Measurements from ENCODE around the gene STXBP5L. TPM values are rescaled to one million over a fixed set of nuclear protein-coding genes. Genes with fewer than 3 reads are reported as not detected.

Gene STXBP5L
- total RNA-seq, 2 donors from 2014 or later, result under 0.01 to 0.78 TPM

DNA sequence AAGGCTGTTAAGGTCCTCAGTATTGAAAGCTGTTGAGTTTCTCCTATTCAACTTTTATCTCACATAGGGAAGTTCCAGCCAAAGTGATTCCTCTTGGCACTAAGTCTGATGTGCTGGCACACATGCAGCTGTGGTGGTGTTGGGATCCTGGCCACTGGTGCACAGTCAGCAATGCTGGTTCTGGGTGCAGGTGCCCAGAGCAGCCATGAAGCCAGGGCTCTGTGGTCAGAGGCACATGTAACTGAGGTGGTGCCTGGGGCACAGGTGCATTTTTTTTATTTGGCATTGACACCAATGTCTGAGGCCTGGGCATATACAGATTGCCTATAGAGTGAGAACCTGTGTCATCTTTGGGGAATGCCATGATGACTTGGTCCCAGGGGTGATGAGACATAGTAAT is 366.4 kb downstream of the STXBP5L start:
- intact Hi-C loops (cut with DNase I), result no loop called here
- TF ChIP-seq CTCF (IDR thresholded peaks at IDR 0.05) (no peak), POLR2A (IDR thresholded peaks at IDR 0.05) (no peak)

GRCh38 chr3:121295452-121295851 is 387.4 kb downstream of the STXBP5L start:
- Histone ChIP-seq H3K4me3 (no peak overlapping the region), H3K27ac (no peak overlapping the region), H3K4me1 (no peaks in the 10 kb centered on the region), H3K36me3 (replicated peaks in 1 of 2; ENCODE audit: insufficient read depth in 1 of 2, low read depth in 2 of 2) (no peaks in the 10 kb centered on the region), H3K27me3 (no peaks in the 10 kb centered on the region), H3K9me3 (no peaks in the 10 kb centered on the region)
- DNase-seq (no peak), ATAC-seq (no peak)
- intact Hi-C loops (cut with DNase I), result no loop called here
- TF ChIP-seq CTCF (IDR thresholded peaks at IDR 0.05) (no peak), POLR2A (IDR thresholded peaks at IDR 0.05) (no peak)
- WGBS, 2 donors, result 52 to 54% methylated on average over 3 of the region's 3 CpGs

More for the DNA sequence above, 366.4 kb downstream of the STXBP5L start:
- Histone ChIP-seq H3K9me3 (no peaks in the 10 kb centered on the region), H3K27me3 (no peaks in the 10 kb centered on the region), H3K27ac (no peak overlapping the region), H3K4me1 (no peaks in the 10 kb centered on the region), H3K4me3 (no peak overlapping the region), H3K36me3 (replicated peaks in 1 of 2; ENCODE audit: insufficient read depth in 1 of 2, low read depth in 2 of 2) (no peaks in the 10 kb centered on the region)
- ATAC-seq (no peak), DNase-seq (no peak)

GRCh38 chr3:121295979-121296378 is 388.0 kb downstream of the STXBP5L start:
- Histone ChIP-seq H3K27me3 (no peaks in the 10 kb centered on the region), H3K9me3 (no peaks in the 10 kb centered on the region), H3K27ac (no peak overlapping the region), H3K36me3 (replicated peaks in 1 of 2; ENCODE audit: insufficient read depth in 1 of 2, low read depth in 2 of 2) (no peaks in the 10 kb centered on the region), H3K4me3 (no peak overlapping the region), H3K4me1 (no peaks in the 10 kb centered on the region)
- TF ChIP-seq POLR2A (IDR thresholded peaks at IDR 0.05) (no peak), CTCF (IDR thresholded peaks at IDR 0.05) (no peak)
- ATAC-seq (no peak), DNase-seq (no peak)
- intact Hi-C loops (cut with DNase I), result no loop called here

- Histone ChIP-seq H3K27me3 (no peaks in the 10 kb centered on the region), H3K9me3 (no peaks in the 10 kb centered on the region), H3K4me1 (no peaks in the 10 kb centered on the region), H3K36me3 (replicated peaks in 1 of 2; ENCODE audit: insufficient read depth in 1 of 2, low read depth in 2 of 2) (no peaks in the 10 kb centered on the region), H3K4me3 (no peak overlapping the region), H3K27ac (no peak overlapping the region)
- TF ChIP-seq CTCF (IDR thresholded peaks at IDR 0.05) (no peak), POLR2A (IDR thresholded peaks at IDR 0.05) (no peak)
- intact Hi-C loops (cut with DNase I), result no loop called here
- DNase-seq (no peak), ATAC-seq (no peak)
Observed at GRCh38 chr3:121324320-121324719, 416.3 kb downstream of the STXBP5L start.

GRCh38 chr3:121330118-121330517 is 422.1 kb downstream of the STXBP5L start:
- ATAC-seq (no peak), DNase-seq (no peak)
- no peaks in the 10 kb centered on the region for H3K27me3 ChIP-seq
- H3K27ac ChIP-seq, result no peak overlapping the region
- no peaks in the 10 kb centered on the region for H3K9me3 ChIP-seq
- no peaks in the 10 kb centered on the region for H3K36me3 ChIP-seq (replicated peaks in 1 of 2; ENCODE audit: insufficient read depth in 1 of 2, low read depth in 2 of 2)
- no peaks in the 10 kb centered on the region for H3K4me1 ChIP-seq
- WGBS, 2 donors, result 93 to 100% methylated on average over 1 of the region's 1 CpG
- TF ChIP-seq CTCF (IDR thresholded peaks at IDR 0.05), result no peak
- no peak for TF ChIP-seq POLR2A (IDR thresholded peaks at IDR 0.05)
- intact Hi-C loops (cut with DNase I), result no loop called here
- H3K4me3 ChIP-seq, result no peak overlapping the region
